GM12872 (cell line): ENCODE results near the gene CCNL2.

ENCODE experiments used
- TF ChIP-seq, protein P1 (sequence below): IDR thresholded peaks from 3 replicates; pipeline ENCODE4 v1.5.1; 2011; ENCODE audit warnings: low read depth, mild to moderate bottlenecking, low read length, moderate library complexity; ENCODE audit not compliant: insufficient read depth

CCNL2 gene

DNA sequence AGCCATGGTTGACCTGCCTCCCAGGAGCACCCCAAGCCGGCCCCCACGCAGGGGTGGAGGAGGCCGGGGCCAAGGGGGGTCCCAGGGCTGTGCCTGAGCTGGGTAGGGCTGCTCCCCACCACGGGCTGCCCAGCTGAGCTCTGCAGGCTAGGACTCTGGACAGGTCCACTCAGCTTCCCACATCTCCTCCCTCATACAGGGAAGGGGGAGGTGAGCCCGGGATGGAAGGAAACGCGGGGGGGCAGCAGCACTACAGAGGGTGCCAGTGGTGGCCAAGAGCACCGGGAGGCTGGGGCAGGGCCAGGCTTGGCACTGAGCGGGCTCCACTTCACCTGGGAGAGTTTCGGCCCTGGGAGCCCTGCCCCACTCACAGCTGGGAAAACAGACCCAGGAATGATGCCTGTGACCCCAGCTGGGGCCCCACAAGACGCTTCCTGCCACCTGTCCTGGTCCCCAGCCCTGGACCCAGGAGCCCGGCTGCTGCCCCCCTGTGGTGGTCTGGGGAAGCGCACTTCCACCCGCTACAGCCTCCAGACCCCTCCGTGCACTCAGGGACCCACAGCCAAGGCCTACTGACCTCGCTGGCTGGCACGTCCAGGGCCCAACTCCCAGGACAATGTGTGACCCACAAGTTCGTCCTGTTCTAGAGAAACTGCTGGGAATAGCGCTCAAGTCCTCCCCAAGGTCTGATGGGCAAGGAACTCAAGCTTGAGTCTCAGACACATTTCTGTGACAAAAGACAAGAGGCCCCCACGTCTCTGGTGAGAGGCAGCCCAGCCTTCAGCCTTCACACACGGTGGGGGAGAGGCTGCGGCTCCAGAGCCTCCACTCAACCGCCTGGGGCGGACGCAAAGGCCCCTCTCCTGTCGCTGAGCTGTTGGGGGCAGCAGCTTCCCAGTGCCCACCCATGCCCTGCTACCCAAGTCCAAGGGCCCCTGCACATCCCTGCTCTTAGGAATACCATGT is 27.1 kb downstream of the CCNL2 start:
- TF ChIP-seq, protein P1, sequence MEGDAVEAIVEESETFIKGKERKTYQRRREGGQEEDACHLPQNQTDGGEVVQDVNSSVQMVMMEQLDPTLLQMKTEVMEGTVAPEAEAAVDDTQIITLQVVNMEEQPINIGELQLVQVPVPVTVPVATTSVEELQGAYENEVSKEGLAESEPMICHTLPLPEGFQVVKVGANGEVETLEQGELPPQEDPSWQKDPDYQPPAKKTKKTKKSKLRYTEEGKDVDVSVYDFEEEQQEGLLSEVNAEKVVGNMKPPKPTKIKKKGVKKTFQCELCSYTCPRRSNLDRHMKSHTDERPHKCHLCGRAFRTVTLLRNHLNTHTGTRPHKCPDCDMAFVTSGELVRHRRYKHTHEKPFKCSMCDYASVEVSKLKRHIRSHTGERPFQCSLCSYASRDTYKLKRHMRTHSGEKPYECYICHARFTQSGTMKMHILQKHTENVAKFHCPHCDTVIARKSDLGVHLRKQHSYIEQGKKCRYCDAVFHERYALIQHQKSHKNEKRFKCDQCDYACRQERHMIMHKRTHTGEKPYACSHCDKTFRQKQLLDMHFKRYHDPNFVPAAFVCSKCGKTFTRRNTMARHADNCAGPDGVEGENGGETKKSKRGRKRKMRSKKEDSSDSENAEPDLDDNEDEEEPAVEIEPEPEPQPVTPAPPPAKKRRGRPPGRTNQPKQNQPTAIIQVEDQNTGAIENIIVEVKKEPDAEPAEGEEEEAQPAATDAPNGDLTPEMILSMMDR, result peak; percentile 96

DNA sequence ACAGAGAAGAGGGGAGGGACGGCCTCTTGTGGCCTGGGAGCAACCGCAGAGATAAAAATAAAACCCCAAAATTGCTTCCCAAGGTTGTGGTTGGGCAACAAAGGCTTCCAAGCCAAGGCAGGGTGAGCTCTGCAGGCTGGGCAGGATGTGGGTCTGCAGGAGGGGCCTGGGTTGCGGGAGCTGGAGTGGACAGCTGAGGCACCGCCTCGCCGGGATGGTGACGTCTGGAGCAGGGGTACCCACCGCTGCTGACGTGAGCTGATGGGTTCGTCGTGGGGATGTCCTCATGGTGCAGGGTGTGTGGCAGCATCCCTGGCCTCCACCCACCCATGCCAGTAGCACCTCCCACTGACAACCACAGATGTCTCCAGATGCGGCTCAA is 27.8 kb downstream of the CCNL2 start:
- TF ChIP-seq, protein P1, result no peak

DNA sequence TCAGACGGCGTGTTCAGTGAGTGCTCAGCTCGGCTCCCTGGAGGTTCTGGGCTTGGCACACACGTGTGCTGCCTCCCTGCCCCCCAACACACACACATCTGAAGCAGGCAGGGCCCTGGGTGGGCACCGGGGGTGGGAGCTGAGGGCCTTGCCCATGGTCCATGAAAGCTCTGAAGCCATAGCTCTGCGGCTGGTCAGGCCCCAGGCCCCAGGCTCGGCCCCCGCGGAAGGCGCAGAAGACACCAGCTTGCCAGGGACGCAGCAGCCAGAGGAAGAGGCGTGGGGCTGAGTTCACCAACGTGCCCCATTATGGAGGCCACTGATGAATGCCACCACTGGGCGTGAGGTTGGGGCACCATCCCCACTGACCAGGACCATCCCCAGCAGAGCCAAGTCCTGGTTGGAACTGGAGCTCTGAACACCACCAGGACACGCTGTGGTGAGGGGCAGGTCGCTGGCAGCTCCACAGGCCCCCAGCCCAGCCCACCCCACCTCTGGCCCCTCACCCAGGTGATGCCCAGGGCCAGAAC is 28.3 kb downstream of the CCNL2 start:
- TF ChIP-seq, protein P1, result no peak

DNA sequence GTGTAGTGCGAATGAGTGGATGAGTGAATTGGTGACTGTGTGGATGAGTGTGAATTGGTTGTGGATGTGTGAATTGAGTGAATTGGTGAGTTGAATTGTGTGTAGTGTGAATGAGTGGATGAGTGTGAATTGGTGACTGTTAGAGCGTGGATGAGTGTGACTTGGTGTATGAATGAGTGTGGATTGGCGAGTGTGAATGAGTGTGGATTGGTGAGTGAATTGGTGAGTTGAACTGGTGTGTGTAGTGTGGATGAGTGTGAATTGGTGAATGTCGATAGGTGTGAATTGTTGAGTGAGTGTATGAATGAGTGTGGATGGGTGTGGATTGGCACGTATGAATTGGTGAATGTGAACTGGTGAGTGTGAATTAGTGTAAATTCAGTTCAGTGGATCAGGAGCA is 31.8 kb downstream of the CCNL2 start:
- TF ChIP-seq, protein P1, result no peak

DNA sequence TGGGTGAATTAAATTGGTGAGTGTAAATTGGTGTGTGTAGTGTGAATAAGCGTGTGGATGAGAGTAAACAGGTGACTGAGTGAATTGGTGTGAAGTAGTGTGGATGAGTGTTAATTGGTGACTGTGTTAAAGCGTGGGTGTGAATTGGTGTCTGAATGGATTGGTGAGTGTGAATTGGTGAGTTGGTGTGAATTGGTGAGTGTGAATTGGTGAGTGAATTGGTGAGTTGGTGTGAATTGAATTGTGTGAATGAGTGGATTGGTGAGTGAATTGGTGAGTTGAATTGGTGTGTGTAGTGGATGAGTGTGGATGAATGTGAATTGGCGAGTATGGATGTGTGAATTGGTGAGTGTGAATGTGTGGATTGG is 32.5 kb downstream of the CCNL2 start:
- TF ChIP-seq, protein P1, result no peak

DNA sequence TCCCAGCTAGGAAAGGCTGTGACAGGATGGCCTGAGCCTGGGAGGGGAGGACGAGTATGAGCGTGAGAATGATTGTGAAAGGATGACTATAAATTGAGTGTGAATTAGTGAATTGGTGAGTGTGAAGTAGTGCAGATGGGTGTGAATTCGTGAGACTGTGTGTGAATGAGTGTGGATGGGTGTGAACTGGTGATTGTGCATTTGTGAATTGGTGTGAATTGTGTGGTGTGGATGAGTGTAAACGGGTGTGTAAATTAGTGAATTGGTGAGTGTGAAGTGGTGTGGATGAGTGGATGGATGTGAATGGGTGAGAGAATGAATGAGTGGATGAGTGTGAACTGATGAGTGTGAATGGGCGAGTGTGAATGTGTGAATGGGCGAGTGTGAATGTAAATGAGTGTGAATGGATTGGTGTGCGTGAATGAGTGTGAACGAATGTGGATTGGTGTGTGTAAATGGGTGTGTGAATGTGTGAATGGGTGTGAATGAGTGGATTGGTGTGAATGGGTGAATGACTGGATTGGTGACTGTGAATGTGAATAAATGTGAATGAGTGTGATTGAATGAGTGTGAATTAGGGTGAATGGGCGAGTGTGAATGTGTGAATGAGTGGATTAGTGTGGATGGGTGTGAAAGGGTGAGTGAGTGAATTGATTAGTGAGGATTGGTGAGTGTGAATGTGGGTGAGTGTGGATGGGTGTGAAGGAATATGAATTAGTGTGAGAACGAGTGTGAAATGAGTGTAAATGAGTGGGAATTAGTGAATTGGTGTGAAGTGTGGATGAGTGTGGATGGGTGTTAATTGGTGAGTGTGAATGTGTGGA is 33.0 kb downstream of the CCNL2 start:
- TF ChIP-seq, protein P1, result no peak

DNA sequence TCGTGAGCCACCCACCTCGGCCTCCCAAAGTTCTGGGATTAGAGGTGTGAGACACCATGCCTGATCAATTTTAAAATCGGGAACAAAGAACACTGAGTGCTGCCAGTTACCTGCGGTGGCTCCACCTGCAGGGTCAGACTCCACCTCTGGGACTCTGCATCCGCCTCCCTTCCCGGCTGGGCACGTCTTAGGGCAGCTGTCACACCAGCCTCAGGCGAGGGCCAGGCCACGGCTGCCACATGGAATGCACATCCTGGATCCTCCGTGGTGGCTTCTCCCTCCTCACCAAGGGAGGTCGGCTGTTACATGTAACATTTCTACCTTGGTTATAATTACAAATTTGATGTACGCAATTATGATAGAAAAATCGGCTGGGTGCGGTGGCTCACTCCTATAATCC is 34.9 kb downstream of the CCNL2 start:
- TF ChIP-seq, protein P1, result no peak
